Measurements from ENCODE around the gene ITPR3. TPM values are rescaled to one million over a fixed set of nuclear protein-coding genes. Genes with fewer than 3 reads are reported as not detected.

The ITPR3 gene
- polyA plus RNA-seq, 1 donor from 2014 or later: 6.7 TPM

DNA sequence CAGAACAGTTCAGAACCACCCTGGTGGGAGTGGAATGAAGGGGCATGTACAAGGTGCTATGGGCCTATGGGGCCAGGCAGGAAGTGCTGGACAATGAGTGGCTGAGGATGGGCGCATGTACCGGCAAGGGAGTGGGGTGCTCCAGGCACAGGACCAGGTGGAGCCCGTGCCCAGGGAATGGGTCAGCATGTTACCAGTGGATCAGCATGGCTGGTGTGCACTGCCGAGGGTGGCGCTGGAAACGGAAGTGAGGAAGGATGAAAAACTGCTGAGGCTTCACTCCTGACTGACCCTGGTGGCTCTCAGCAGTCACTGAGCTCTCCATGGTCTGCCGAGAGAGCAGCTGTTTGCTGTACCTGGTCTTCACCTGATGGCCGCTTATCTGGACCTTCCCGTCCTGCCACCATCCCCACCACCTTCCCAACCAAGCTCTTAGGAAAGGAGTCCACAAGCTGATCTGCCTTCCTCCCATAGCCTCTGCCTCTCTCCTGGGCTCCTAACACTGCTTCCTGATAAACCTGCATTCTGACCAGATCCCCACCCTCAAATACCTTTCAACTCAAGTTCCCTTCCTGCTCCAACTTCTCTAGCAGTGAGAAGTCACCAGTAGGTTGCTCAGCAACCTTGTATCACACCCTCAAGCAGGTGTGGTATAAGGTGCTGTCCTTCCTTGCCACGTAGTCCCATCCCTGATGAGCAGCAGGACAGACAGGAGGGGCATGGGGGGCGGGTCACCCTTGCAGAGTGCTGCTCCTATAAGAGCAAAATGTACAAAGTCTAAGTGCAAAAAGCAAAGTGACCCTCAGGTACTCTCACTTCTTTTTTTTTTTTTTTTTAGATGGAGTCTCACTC is 83.3 kb downstream of the ITPR3 start:
- Mint-ChIP-seq H3K4me3 (peak overlapping the region in 1 of 4 donors; percentile 46), H3K9me3 (no peaks in the 10 kb centered on the region), H3K27me3 (no peaks in the 10 kb centered on the region), H3K27ac (no peak overlapping the region), H3K36me3 (peaks cover 6% of the 10 kb centered on the region), H3K4me1 (peaks cover 16 to 28% (median 19%) of the 10 kb centered on the region in 3 donors)

DNA sequence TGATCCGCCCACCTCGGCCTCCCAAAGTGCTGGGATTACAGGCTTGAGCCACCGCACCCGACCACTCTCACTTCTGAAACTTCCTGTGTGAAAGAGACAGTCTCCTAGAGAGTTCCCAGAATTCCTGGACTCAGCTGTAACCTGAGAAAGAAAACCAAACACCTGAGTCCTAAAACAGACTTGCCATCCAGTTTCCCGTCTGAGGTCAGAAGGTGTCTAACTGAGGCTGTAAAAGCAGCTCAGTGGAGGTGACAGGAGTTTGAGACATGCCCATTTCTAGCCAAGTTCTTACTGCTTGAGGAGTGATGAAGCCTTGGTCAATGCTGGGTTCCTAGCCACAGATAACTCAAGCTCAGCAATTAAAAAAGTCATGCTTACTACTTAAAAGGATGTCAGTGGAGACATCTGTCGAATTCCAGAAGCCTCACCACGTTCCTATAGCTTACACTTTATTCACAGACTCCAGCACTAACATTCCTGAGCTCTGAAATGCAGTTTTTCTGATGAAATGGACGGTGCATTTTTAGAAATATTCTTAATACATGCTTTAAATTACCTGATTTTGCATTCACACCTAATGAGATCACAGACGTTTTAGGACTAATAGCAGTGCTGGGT is 84.3 kb downstream of the ITPR3 start:
- Mint-ChIP-seq H3K9me3 (no peaks in the 10 kb centered on the region), H3K4me1 (peaks cover 18 to 21% (median 18%) of the 10 kb centered on the region in 3 donors), H3K27me3 (no peaks in the 10 kb centered on the region), H3K36me3 (peaks cover 6% of the 10 kb centered on the region), H3K4me3 (no peak overlapping the region), H3K27ac (no peak overlapping the region)

DNA sequence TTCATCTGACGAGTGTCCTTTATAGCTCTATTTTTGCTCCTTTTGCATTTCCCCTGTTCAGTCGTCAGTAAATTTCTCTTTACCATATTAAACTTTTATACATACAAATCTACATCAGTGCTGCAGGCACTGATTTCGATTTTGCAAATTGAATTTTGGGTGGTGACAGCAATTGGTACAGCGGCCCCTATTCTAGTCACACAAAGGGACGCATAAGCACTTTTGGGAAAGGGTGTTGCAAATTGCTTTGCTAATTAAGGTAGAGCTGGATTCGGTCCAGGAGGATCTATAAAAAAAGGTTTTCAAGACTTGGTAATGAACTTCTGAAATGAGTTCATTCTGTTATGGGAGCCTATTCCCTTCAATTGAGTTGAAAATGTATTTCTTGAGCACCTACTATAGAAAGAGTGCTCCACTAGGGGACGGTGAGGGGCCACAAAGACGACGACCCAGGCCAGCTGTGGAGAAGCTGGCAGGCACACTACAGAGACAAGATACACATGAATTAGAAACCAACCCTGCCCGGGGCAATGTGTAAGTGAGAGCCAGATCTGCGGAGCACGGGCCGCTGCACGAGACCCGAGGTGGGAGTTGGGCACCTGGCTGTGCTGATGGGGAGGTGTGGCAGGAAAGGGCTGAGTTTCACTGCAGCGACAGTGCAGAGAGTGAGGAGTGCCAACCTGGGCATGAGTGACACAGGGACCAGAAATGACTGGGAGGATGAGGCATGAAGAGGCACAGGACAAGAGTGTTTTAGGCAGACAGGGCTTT is 85.0 kb downstream of the ITPR3 start:
- Mint-ChIP-seq H3K9me3 (no peaks in the 10 kb centered on the region), H3K27me3 (no peaks in the 10 kb centered on the region), H3K27ac (peak overlapping the region in 1 of 3 donors; percentile 70), H3K4me1 (peaks cover 16 to 25% (median 21%) of the 10 kb centered on the region in 3 donors), H3K36me3 (peaks cover 6% of the 10 kb centered on the region), H3K4me3 (peak overlapping the region in 1 of 4 donors; percentile 68)

DNA sequence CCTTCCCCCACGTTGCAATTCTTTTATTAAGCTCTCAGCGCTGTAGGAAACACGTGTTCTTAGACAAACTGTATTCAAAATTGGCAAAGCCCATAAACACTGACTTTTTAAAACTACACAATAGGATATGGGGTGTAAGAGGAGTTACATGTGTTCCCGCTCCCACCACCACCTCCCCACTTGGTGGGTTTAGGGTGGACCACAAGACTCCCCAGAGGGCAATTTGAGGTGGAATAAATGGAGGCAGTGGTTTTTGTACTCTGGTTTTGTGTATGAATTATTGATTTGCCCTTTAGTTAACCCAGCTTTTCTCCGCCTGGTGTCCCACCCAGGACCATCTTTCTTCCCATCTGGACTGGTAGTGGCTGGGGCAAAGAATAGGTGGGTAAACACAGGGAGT is 86.6 kb downstream of the ITPR3 start:
- Mint-ChIP-seq H3K4me3 (peak overlapping the region in 1 of 4 donors; percentile 53), H3K4me1 (peaks cover 21 to 26% (median 25%) of the 10 kb centered on the region in 3 donors), H3K36me3 (peaks cover 8% of the 10 kb centered on the region), H3K27ac (no peak overlapping the region), H3K27me3 (no peaks in the 10 kb centered on the region), H3K9me3 (no peaks in the 10 kb centered on the region)

DNA sequence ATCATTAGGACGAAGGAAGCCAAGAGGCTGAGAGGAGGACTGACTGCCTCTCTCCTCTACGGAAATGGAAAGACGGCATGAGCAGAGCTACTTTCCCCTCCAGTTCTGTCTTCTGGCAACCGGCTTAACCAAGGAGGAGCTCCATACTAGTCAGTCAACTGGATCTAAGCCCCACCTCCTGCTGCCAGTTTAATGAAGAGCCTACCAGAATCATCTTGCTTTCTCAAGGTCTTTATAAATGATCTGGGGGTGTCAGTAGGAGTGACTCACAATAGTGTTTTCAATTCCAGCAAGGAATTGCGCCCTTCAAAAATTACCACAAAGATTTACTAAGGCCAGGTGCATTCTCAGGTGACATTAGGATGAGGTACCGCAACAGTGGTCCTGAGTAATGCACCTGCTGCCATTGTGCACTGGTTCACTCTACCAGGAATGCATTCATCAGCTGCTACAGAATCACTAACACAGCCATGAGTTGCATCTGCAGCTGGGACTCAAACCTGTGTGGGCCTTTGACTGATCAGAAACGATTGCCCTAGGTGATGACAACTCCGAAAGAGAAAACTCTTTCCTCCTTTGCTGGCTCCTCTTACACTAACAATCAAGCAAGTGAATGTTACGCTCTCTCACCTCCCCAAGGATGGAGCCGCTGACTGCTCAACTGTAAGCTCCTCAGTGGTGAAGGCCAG is 87.5 kb downstream of the ITPR3 start:
- Mint-ChIP-seq H3K36me3 (peaks cover 8% of the 10 kb centered on the region), H3K9me3 (no peaks in the 10 kb centered on the region), H3K27ac (peak overlapping the region in 1 of 3 donors; percentile 13), H3K4me1 (peaks cover 19 to 26% (median 26%) of the 10 kb centered on the region in 3 donors), H3K27me3 (no peaks in the 10 kb centered on the region), H3K4me3 (peak overlapping the region in 1 of 4 donors; percentile 100)

DNA sequence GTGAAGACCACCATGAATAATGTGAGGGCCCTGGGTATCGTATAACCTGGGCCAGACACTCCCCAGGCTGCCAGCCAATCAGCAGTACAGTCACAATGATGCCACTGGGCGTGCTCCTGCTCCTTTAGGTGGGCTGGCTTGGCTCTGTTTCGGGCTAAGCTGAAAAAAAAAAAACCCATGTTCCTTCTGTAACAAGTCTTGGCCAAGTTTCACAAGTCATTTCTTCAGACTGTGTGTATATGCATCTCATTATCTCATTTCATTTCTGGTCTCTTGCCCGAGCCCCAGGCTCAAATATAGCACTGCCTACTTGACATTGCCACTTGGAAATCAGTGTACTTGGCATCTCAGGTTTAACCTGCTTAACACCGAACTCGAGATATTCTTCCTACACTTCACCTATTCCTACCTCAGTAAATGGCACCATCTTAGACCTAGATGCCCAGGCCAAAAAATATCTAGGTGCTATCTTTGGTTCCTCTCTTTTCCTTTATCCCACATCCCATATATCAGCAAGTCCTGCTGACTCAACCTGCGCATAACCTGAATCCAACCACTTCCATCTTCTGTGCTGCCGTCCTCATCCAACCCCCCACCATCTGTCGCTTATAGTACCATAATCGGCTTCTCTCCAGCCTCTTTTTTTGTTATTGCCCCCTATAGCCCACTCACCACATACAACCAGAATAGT is 88.6 kb downstream of the ITPR3 start:
- Mint-ChIP-seq H3K36me3 (peaks cover 5% of the 10 kb centered on the region), H3K4me1 (peaks cover 19 to 29% (median 27%) of the 10 kb centered on the region in 3 donors), H3K9me3 (no peaks in the 10 kb centered on the region), H3K27ac (peak overlapping the region in 1 of 3 donors; percentile 99), H3K27me3 (no peaks in the 10 kb centered on the region), H3K4me3 (peak overlapping the region in 2 of 4 donors; percentile 100)

DNA sequence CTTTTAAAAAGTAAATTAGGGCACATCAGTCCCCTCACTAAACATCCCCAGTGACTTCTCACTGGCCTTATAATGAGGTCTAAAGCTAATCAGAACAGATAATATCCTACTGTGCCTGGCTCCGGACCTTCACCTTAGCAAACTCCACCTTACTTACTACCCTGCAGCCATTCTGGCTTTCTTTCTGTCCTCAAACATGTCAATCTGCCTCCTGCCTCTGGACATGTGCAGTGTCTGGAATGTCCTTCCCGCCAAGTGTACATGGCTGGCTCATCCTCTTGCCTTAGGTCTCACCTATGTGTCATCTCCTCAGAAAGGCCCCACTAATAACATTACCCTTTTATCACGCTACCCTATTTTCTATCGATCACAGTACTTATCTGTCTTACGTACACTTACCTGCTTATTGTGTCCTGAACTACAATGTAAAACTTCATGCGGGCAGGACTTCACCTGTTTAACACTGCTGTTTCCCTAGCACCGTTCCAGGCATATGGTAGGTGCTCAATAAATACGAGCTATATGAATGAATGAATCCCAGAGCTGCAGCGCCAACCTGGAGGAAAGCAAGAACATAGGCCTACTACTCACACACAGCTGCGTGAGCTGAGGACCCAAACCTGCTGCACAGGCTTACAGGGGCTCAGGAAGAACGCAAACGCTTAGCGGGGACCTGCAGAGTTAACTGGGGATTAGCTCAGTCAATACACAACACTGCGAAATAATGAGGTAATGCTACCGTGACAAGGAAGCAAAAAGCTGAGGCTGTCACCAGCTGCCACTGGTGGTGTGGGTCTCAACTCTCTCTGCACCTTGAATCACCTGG is 89.4 kb downstream of the ITPR3 start:
- H3K4me1 Mint-ChIP-seq: peaks cover 21 to 32% (median 27%) of the 10 kb centered on the region in 3 donors
- peaks cover 5% of the 10 kb centered on the region for H3K36me3 Mint-ChIP-seq
- H3K9me3 Mint-ChIP-seq: no peaks in the 10 kb centered on the region
- peak overlapping the region; percentile 96 to 100 (median 100) for H3K4me3 Mint-ChIP-seq
- peak overlapping the region; percentile 98 to 99 (median 99) for H3K27ac Mint-ChIP-seq
- H3K27me3 Mint-ChIP-seq: no peaks in the 10 kb centered on the region

DNA sequence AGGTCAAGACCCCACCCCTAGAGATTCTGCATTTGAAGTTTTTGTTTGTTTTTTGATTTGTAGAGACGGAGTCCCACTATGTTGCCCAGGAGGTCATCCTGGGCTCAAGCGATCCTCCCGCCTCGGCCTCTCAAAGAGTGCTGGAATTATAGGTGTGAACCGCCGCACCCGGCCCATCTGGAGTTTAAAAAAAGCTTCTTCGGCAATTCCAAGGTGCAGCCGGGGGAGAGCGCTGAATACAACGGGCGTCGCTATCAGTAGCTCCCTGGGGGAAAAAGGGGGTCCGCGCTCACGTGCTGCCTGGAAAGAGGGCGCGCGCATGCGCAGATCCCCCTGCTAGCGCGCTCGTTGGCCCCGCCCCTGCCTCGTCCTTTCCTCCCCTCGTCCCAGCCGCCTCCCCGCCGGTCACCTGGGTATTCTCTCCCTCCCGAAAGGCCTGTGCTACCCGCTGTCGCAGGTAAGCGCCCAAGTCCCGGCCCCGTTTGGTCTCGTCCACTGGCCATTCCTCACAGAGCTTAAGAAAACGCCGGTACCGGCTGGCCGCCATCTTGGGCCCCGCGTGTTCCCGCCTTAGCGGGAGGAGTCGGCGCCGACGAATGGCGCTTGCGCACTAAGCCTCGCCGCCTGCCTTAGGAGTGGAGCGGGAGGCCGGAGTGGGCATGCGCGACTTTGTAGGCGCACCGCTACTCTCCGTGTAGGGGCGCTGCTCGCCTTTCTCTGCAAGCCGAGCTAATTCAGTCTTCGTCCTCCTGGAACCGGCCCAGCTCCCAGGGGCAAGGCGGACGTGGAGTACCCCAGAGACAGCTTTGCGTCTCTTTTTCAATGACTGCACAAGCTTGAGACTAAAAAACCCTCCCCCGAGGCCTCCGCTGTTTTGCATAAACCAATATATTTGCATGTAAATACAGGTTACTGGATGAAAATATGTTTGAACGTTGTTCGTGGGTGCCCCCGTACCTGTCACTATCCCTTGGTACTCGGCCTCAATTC is 90.3 kb downstream of the ITPR3 start, which contains the start of gene UQCC2:
Gene UQCC2 (minus strand): TSS at position 561 of the 990 bp plus-strand sequence. CDS start 14 bp downstream, at position 547.
- Mint-ChIP-seq H3K4me3 (peak within 1 kb of the TSS; percentile 96 to 100 (median 100)), H3K9me3 (no peaks in the 10 kb centered on the region), H3K27ac (peak within 1 kb of the TSS; percentile 98 to 99 (median 99)), H3K4me1 (peaks cover 21 to 27% (median 26%) of the 10 kb centered on the region in 3 donors), H3K27me3 (no peaks in the 10 kb centered on the region), H3K36me3 (peaks cover 5% of the 10 kb centered on the region)

DNA sequence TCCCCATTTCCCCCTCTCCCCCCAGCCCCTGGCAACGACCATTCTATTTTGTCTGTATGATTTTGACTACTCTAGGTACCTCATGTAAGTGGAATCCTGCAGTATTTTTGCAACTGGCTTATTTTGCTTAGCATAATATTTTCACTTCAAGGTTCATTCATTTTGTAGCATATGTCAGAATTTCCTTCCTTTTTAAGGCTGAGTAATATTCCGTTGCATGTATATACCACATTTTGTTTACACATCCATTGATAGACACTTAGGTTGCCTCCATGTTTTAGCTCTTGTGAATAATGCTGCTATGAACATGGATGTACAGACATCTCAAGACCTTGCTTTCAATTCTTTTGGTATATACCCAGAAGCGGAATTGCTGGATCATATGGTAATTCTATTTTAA is 91.8 kb downstream of the ITPR3 start:
- Mint-ChIP-seq H3K9me3 (no peaks in the 10 kb centered on the region), H3K27ac (peak overlapping the region in 1 of 3 donors; percentile 19), H3K4me3 (peak overlapping the region in 2 of 4 donors; percentile 41 to 45), H3K27me3 (no peaks in the 10 kb centered on the region), H3K4me1 (peaks cover 21 to 26% (median 22%) of the 10 kb centered on the region in 3 donors), H3K36me3 (peaks cover 5% of the 10 kb centered on the region)

DNA sequence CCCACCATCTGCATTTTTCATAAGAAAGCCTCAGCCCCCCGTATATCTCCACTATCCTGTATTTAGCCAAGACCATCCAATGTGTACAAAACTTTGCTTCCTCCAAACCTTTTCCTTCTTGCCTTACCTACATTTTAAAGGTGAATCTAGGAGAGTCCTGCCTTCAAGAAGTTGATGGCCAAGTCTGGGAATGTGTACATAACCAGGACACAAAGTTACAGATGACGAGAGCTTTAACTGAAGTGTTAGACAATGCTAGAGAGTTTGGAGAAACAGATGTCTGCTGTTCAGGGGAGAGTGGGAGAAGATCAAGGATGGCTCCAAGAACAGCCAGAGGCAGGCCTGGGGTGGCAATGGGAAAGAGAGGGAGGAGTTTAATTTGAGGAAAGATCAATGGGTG is 92.7 kb downstream of the ITPR3 start:
- Mint-ChIP-seq H3K4me3 (peak overlapping the region in 1 of 4 donors; percentile 41), H3K4me1 (peaks cover 21 to 28% (median 22%) of the 10 kb centered on the region in 3 donors), H3K9me3 (no peaks in the 10 kb centered on the region)

DNA sequence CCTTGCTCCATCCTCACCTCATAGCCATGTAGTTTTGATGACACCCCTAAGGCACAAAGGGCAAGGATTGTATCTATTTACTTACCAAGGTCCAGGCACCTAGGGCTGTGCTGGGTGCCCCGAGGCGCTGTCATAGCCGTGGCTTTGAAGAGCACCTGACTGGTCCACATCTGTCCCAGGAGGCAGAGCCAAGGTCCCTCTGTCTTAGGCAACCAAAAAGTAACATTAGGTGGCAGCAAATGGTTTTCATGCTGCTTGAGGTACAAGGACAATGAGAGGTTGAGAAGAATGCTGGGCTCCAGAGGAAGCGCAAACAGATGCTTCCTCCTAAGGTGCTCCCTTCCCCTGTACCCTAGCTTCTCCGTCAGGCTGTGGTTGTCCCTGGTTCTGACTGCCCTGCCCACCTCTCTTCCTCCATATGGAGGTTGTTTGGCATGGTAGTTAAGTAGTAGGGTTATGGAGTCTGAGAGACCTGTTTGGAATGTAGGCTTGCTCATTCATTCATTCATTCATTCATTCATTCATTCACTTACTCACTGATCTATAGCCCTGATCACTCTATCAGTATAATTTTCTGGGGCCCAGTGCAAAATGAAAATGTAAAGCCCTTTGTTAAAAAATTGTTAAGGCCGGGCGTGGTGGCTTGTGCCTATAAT is 93.4 kb downstream of the ITPR3 start:
- H3K36me3 Mint-ChIP-seq: peaks cover 2% of the 10 kb centered on the region
- no peaks in the 10 kb centered on the region for H3K9me3 Mint-ChIP-seq
- H3K27ac Mint-ChIP-seq: peak overlapping the region in 1 of 3 donors; percentile 25
- H3K4me3 Mint-ChIP-seq: peak overlapping the region in 1 of 4 donors; percentile 41
- peaks cover 3% of the 10 kb centered on the region for H3K27me3 Mint-ChIP-seq
- peaks cover 17 to 23% (median 18%) of the 10 kb centered on the region in 3 donors for H3K4me1 Mint-ChIP-seq

More for the DNA sequence above, 92.7 kb downstream of the ITPR3 start:
- Mint-ChIP-seq H3K27ac (peak overlapping the region in 1 of 3 donors; percentile 19), H3K36me3 (peaks cover 5% of the 10 kb centered on the region), H3K27me3 (no peaks in the 10 kb centered on the region)

DNA sequence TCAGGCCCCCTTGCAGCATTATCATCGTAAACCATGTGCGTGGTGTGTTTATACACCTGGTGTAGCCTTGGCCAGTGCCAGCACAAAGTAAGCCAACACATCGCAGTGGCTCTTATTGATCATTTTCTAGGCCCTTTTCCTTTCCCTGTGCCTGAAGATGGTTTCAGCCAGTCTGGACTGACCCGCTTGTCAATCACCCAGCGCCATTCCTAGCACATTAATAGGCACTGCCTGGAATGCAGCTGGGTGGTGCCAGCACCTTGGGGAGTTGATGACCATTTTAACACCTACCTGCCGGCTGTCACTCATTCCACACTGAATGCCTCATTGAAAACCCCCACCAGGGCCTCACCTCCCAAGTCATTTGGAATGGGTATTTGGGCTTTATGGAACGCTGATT is 95.3 kb downstream of the ITPR3 start:
- Mint-ChIP-seq H3K36me3 (peaks cover 3% of the 10 kb centered on the region), H3K4me3 (no peak overlapping the region), H3K9me3 (peaks cover 0 to 2% (median 0%) of the 10 kb centered on the region in 3 donors), H3K27me3 (peaks cover 14% of the 10 kb centered on the region), H3K27ac (no peak overlapping the region), H3K4me1 (peaks cover 11 to 22% (median 14%) of the 10 kb centered on the region in 3 donors)
